Keratinocyte (primary cell): ENCODE data around the gene SKIL. TPM values are rescaled to one million over a fixed set of nuclear protein-coding genes. Genes with fewer than 3 reads are reported as not detected.

ENCODE experiments used
- DNase-seq: peaks from one replicate; pipeline ENCODE4 v3.0.0-alpha.2; 2011; ENCODE audit warnings: low read depth, missing footprints, low spot score
- FAIRE-seq: peaks from 2 replicates; lab custom pipeline; 2011; peaks lifted over from hg19 to GRCh38; lab: Jason Lieb, UNC
- H2AFZ ChIP-seq: 2 replicates; pipeline ENCODE4 v1.6.0; 2012; ENCODE audit warnings: low read length, control low read depth, inconsistent platforms; ENCODE audit not compliant: control insufficient read depth
- H3K27ac ChIP-seq: 2 replicates; pipeline ENCODE4 v1.5.1; 2011; ENCODE audit warnings: low read length; ENCODE audit not compliant: control insufficient read depth, insufficient read depth
- H3K27me3 ChIP-seq: 3 replicates; pipeline ENCODE4 v1.6.0; 2011; ENCODE audit warnings: low read length; ENCODE audit not compliant: control insufficient read depth, insufficient read depth; ENCODE audit errors: extremely low read depth
- H3K36me3 ChIP-seq, 2 experiments: 2 replicates in 1 of 2; 3 replicates in 1 of 2; pipeline ENCODE4 v1.5.1; 2011; ENCODE audit warnings: low read length in 2 of 2, mild to moderate bottlenecking in 1 of 2; ENCODE audit not compliant: control insufficient read depth in 2 of 2, insufficient read depth in 2 of 2; ENCODE audit errors: extremely low read depth in 1 of 2
- H3K4me1 ChIP-seq: 3 replicates; pipeline ENCODE4 v1.5.1; 2011; ENCODE audit warnings: low read length; ENCODE audit not compliant: control insufficient read depth, insufficient read depth; ENCODE audit errors: extremely low read depth
- H3K4me2 ChIP-seq: 3 replicates; pipeline ENCODE4 v1.6.0; 2011; ENCODE audit warnings: low read depth, low read length; ENCODE audit not compliant: control insufficient read depth, insufficient read depth; ENCODE audit errors: extremely low read depth
- H3K4me3 ChIP-seq, 3 experiments: fragments of 200-600 bp in 1 of 3; sonication (generic) in 1 of 3; 2 replicates in 2 of 3; 3 replicates in 1 of 3; pipeline ENCODE4 v1.5.1; 2011 to 2016; ENCODE audit warnings: low read length in 3 of 3, mild to moderate bottlenecking in 3 of 3, control low read depth in 2 of 3, inconsistent platforms in 1 of 3, low read depth in 1 of 3, mixed read lengths in 1 of 3, mixed run types in 1 of 3, moderate library complexity in 1 of 3; ENCODE audit not compliant: control insufficient read depth in 2 of 3, insufficient read depth in 2 of 3; ENCODE audit errors: extremely low read depth in 1 of 3
- H3K79me2 ChIP-seq: 2 replicates; pipeline ENCODE4 v1.6.0; 2012; ENCODE audit warnings: low read length; ENCODE audit not compliant: control insufficient read depth, insufficient read depth
- H3K9ac ChIP-seq: 3 replicates; pipeline ENCODE4 v1.6.0; 2011; ENCODE audit warnings: low read length; ENCODE audit not compliant: control insufficient read depth, insufficient read depth; ENCODE audit errors: extremely low read depth
- H3K9me1 ChIP-seq: 3 replicates; pipeline ENCODE4 v1.6.0; 2011; ENCODE audit warnings: low read length; ENCODE audit not compliant: control insufficient read depth, insufficient read depth; ENCODE audit errors: extremely low read depth
- H3K9me3 ChIP-seq: 2 replicates; pipeline ENCODE4 v1.5.1; 2012; ENCODE audit warnings: low read depth, low read length; ENCODE audit not compliant: control insufficient read depth
- H4K20me1 ChIP-seq: 3 replicates; pipeline ENCODE4 v1.6.0; 2011; ENCODE audit warnings: low read length; ENCODE audit not compliant: control insufficient read depth, insufficient read depth; ENCODE audit errors: extremely low read depth
- EZH2 ChIP-seq: IDR thresholded peaks from one replicate; pipeline ENCODE4 v1.6.1; 2012; ENCODE audit warnings: inconsistent platforms, mild to moderate bottlenecking, low read length, moderate library complexity
- dilution Hi-C: fragments of 300-500 bp; cut with MboI; formaldehyde crosslinking; loops from one replicate; pipeline ENCODE4 v1.7.0; 2020; ENCODE audit warnings: low sequenced_read_pairs; ENCODE audit not compliant: extremely low pct_ligation_motif_present
- polyA plus RNA-seq, 5 experiments: library from polyadenylated mRNA; depleted of rRNA in 3 of 5; stranded (reverse) in 3 of 5; stranded (forward) in 1 of 5; unstranded in 1 of 5; fragments of >200 nt; gene quantifications; 1 replicate in 1 of 5; 2 replicates in 3 of 5; 3 replicates in 1 of 5; pipeline versions ENCODE4 v1.2.1 to v1.2.3, GENCODE V29; 2011 to 2012; ENCODE audit warnings: missing spikeins in 2 of 5, low read depth in 1 of 5, low replicate concordance in 1 of 5
- TF ChIP-seq, protein P1 (sequence below), 3 experiments: IDR thresholded peaks in 1 of 3; conservative IDR thresholded peaks in 1 of 3; optimal IDR thresholded peaks in 1 of 3; 2 replicates in 2 of 3; 3 replicates in 1 of 3; pipeline versions ENCODE3 to v1.5.1; 2011; ENCODE audit warnings: low read length in 3 of 3, mild to moderate bottlenecking in 3 of 3, moderate library complexity in 2 of 3, control low read depth in 1 of 3, inconsistent platforms in 1 of 3; ENCODE audit not compliant: insufficient read depth in 2 of 3; ENCODE audit errors: extremely low read depth in 1 of 3

SKIL gene
- polyA plus RNA-seq, 1 donor (not counting 4 experiments of a cell fraction or from before 2014, with no cell fraction given): 11.0 TPM

DNA sequence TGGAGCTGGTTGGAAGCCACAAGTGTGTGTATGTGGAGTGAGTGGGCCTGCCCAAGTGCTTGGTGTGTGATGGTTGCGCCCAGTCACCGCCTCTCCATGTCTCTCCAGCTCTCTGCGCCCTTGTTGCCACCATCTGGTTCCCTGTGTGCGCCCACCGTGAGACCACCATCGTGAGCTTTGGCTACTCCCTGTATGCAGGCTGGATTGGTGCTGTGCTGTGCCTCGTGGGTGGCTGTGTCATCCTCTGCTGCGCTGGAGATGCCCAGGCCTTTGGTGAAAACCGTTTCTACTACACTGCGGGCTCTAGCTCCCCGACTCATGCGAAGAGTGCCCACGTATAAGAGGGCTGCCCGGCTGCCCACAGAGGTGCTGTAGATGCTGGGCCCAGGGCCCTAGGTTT is 74.9 kb downstream of the SKIL start:
- Histone ChIP-seq H3K4me2 (no peak overlapping the region), H3K27ac (no peak overlapping the region), H3K9me3 (no peaks in the 10 kb centered on the region), H3K36me3 (no peaks in the 10 kb centered on the region), H3K27me3 (no peaks in the 10 kb centered on the region), H3K4me1 (no peaks in the 10 kb centered on the region), H4K20me1 (no peaks in the 10 kb centered on the region), H3K9me1 (no peaks in the 10 kb centered on the region), H3K79me2 (no peaks in the 10 kb centered on the region), H3K9ac (no peak overlapping the region), H2AFZ (no peak overlapping the region), H3K4me3 (no peak overlapping the region)
- DNase-seq: no peak
- TF ChIP-seq, protein P1, sequence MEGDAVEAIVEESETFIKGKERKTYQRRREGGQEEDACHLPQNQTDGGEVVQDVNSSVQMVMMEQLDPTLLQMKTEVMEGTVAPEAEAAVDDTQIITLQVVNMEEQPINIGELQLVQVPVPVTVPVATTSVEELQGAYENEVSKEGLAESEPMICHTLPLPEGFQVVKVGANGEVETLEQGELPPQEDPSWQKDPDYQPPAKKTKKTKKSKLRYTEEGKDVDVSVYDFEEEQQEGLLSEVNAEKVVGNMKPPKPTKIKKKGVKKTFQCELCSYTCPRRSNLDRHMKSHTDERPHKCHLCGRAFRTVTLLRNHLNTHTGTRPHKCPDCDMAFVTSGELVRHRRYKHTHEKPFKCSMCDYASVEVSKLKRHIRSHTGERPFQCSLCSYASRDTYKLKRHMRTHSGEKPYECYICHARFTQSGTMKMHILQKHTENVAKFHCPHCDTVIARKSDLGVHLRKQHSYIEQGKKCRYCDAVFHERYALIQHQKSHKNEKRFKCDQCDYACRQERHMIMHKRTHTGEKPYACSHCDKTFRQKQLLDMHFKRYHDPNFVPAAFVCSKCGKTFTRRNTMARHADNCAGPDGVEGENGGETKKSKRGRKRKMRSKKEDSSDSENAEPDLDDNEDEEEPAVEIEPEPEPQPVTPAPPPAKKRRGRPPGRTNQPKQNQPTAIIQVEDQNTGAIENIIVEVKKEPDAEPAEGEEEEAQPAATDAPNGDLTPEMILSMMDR (optimal IDR thresholded peaks at IDR 0.05 in 1 of 3, IDR thresholded peaks at IDR 0.05 in 1 of 3, conservative IDR thresholded peaks at IDR 0.05 in 1 of 3; ENCODE audit: extremely low read depth in 1 of 3, insufficient read depth in 2 of 3, low read length in 3 of 3): no peak
- no peak for TF ChIP-seq EZH2
- dilution Hi-C loops: no loop called here
- no peak for FAIRE-seq

DNA sequence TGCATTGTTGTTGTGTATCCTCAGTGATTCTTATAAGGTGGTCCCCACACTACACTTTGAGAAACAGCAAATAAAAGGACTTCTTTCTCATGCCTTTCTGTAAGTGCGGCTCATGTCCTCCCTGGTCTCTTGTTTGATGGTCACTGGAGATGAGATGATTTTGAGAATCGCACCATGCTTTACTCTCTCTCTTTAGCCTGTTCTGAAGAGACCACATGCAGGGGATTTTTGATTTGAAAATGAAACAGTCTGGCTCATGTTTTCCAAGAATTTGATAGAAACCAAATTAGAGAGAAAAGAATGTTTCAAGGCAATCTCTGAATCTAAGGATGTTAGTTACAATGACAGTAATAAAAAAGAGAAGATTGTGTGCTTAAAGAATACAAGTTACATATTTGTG is 79.2 kb downstream of the SKIL start:
- H3K36me3 ChIP-seq: no peaks in the 10 kb centered on the region
- H3K79me2 ChIP-seq: no peaks in the 10 kb centered on the region
- no peak overlapping the region for H3K9ac ChIP-seq
- no peak for DNase-seq
- no peak overlapping the region for H3K27ac ChIP-seq
- TF ChIP-seq, protein P1 (optimal IDR thresholded peaks at IDR 0.05 in 1 of 3, IDR thresholded peaks at IDR 0.05 in 1 of 3, conservative IDR thresholded peaks at IDR 0.05 in 1 of 3; ENCODE audit: extremely low read depth in 1 of 3, insufficient read depth in 2 of 3, low read length in 3 of 3): no peak
- TF ChIP-seq EZH2: no peak
- H3K27me3 ChIP-seq: no peaks in the 10 kb centered on the region
- no peak for FAIRE-seq
- H3K9me1 ChIP-seq: no peaks in the 10 kb centered on the region
- no peaks in the 10 kb centered on the region for H4K20me1 ChIP-seq
- dilution Hi-C loops: no loop called here
- no peak overlapping the region for H3K4me2 ChIP-seq
- H2AFZ ChIP-seq: no peak overlapping the region
- H3K4me3 ChIP-seq: no peak overlapping the region
- peaks cover 9% of the 10 kb centered on the region for H3K4me1 ChIP-seq
- no peaks in the 10 kb centered on the region for H3K9me3 ChIP-seq
